Left lung (tissue), 10 donors: Measurements from ENCODE around the gene HAUS3. TPM values are rescaled to one million over a fixed set of nuclear protein-coding genes. Genes with fewer than 3 reads are reported as not detected.

Experiments used
- ATAC-seq: fragments of 200-7000 bp; cut with Tn5 transposase; one replicate; pipeline ENCODE4 v1.9.1; 2020; ENCODE audit warnings: moderate library complexity
- DNase-seq, 4 donors: peaks; one replicate each; pipeline ENCODE4 v3.0.0-alpha.2; 2013 to 2020
- H3K27ac ChIP-seq, 2 donors: fragments of 200-600 bp; sonication (generic) in 1 of 2; one replicate each; pipeline versions ENCODE4 v1.5.0 to v1.8.0; 2020 to 2021
- H3K27me3 ChIP-seq, 2 donors: fragments of 200-600 bp; sonication (generic) in 1 of 2; one replicate each; pipeline versions ENCODE4 v1.5.0 to v1.8.0; 2020 to 2021
- H3K36me3 ChIP-seq, 2 donors: fragments of 200-600 bp; sonication (generic) in 1 of 2; one replicate each; pipeline versions ENCODE4 v1.5.0 to v1.8.0; 2020 to 2021
- H3K4me1 ChIP-seq, 2 donors: fragments of 200-600 bp; one replicate each; pipeline ENCODE4 v1.8.0; 2021
- H3K4me3 ChIP-seq, 2 donors: fragments of 200-600 bp; sonication (generic) in 1 of 2; one replicate each; pipeline versions ENCODE4 v1.5.0 to v1.8.0; 2020 to 2021; ENCODE audit warnings: mild to moderate bottlenecking in 1 of 2
- H3K9me3 ChIP-seq, 2 donors: fragments of 200-600 bp; sonication (generic) in 1 of 2; one replicate each; pipeline versions ENCODE4 v1.5.0 to v1.8.0; 2020 to 2021
- intact Hi-C, 2 donors: fragments of 100-400 bp; cut with DNase I; formaldehyde crosslinking; loops; one replicate each; pipeline versions ENCODE4 v1.11.2 to v1.14.2; 2022
- polyA plus RNA-seq, 6 donors: library from polyadenylated mRNA; unstranded; fragments of 120-200 nt; gene quantifications; one replicate each; pipeline ENCODE4 v1.2.1, GENCODE V29; 2013; ENCODE audit not compliant: insufficient read length in 6 of 6
- total RNA-seq, 2 donors: library from RNA; stranded (reverse); fragmentation: NEBNext Ultra II Directional; extraction: Animal tissue kit (Norgen Biotek cat#: 25700); gene quantifications; one replicate each; pipeline ENCODE4 v1.2.1, GENCODE V29; 2021
- TF ChIP-seq, protein P1 (sequence below), 2 donors: fragments of 200-600 bp; sonication (generic) in 1 of 2; IDR thresholded peaks; one replicate each; pipeline versions ENCODE4 v1.5.0 to v1.8.0; 2021; ENCODE audit warnings: antibody characterized with exemption in 2 of 2
- donor health status: DM: no; HTN: yes; CAD: no.
- donor health status: DM: no; HTN: no; CAD: no.

Gene HAUS3
- total and polyA plus RNA-seq, 8 donors = 9.7 to 26.7 (median 23.2) TPM

DNA sequence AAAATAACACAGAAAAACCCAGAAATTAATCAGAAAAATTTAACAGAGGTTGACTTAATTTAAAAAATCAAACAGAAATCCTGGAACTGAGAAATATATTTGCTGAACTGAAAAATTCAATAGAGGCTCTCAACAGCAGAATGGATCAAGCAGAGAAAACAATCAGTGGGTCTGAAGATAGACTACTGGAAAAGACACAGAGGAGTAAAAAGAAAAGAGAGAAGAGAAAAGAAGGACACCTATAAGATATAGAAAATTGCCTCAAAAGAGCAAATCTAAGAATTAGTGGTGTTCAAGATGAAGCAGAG lies 55.1 kb downstream of the HAUS3 start:
- H3K27me3 ChIP-seq = no peaks in the 10 kb centered on the region
- H3K4me3 ChIP-seq = no peak overlapping the region
- TF ChIP-seq, protein P1, sequence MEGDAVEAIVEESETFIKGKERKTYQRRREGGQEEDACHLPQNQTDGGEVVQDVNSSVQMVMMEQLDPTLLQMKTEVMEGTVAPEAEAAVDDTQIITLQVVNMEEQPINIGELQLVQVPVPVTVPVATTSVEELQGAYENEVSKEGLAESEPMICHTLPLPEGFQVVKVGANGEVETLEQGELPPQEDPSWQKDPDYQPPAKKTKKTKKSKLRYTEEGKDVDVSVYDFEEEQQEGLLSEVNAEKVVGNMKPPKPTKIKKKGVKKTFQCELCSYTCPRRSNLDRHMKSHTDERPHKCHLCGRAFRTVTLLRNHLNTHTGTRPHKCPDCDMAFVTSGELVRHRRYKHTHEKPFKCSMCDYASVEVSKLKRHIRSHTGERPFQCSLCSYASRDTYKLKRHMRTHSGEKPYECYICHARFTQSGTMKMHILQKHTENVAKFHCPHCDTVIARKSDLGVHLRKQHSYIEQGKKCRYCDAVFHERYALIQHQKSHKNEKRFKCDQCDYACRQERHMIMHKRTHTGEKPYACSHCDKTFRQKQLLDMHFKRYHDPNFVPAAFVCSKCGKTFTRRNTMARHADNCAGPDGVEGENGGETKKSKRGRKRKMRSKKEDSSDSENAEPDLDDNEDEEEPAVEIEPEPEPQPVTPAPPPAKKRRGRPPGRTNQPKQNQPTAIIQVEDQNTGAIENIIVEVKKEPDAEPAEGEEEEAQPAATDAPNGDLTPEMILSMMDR (IDR thresholded peaks at IDR 0.05) = no peak
- ATAC-seq (no peak), DNase-seq (no peak)
- H3K27ac ChIP-seq = no peak overlapping the region
- H3K36me3 ChIP-seq = no peaks in the 10 kb centered on the region
- intact Hi-C loops = no loop called here
- no peaks in the 10 kb centered on the region for H3K4me1 ChIP-seq
- H3K9me3 ChIP-seq = peaks cover 0 to 12% of the 10 kb centered on the region in 2 donors

DNA sequence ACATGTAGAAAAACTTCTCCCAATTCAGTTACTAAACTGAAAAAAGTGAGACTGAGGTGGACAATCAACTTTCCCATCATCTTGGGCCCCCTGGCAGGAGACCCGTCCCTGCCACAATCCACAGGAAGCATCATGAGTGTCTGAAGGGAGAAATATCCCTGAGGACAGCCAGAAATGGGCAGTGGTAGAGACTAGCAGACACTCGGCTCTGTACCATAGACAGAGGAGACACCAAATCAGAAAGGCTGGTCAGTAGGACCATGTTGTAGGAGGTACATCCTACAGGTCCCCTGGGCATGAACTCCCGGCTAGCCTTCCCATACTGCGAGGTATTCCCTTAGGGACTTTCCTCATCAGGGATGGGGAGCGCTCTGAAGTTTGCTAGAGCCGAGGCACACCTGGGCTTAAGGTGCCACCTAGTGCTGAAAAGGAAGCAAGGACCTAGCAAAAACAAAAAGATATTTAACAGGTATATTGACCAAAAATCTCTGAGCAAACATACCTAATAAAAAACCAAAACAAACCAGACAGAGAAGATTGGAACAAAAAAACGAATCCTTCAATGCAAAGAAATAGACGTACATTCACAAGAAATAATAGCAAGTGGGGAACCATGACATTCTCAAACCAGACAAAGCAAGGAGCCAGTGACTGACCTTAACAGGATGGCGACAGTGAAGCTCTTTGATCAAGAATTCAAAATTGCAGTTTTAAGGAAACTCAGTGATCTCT lies 55.6 kb downstream of the HAUS3 start:
- DNase-seq (peak in 1 of 4 donors; percentile 31), ATAC-seq (peak; percentile 94)
- H3K27ac ChIP-seq = no peak overlapping the region
- H3K4me3 ChIP-seq = no peak overlapping the region
- H3K4me1 ChIP-seq = no peaks in the 10 kb centered on the region
- H3K27me3 ChIP-seq = no peaks in the 10 kb centered on the region
- peaks cover 0 to 12% of the 10 kb centered on the region in 2 donors for H3K9me3 ChIP-seq
- TF ChIP-seq, protein P1 (IDR thresholded peaks at IDR 0.05) = peak in 1 of 2 donors; percentile 22
- H3K36me3 ChIP-seq = no peaks in the 10 kb centered on the region
- intact Hi-C loops = no loop called here

DNA sequence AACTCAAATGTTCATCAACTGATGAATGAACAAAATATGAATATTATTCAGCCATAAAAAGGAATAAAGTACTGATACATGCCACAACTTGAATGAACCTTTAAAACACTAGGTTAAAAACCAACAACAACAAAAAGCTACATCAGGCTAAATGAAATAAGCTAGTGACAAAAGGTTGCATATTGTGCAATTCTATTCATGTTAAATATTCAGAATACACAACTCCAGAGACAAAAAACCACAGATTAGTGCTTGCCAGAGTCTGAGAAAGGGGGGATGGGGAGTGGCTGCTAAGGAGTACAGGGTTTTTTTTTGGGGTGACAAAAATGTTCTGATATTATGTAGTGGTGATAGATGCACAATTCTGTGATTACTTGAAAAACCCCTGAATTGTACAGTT lies 58.5 kb downstream of the HAUS3 start:
- Histone ChIP-seq H3K27ac (no peak overlapping the region), H3K9me3 (peaks cover 0 to 12% of the 10 kb centered on the region in 2 donors), H3K27me3 (no peaks in the 10 kb centered on the region), H3K4me3 (no peak overlapping the region), H3K4me1 (no peaks in the 10 kb centered on the region), H3K36me3 (no peaks in the 10 kb centered on the region)
- no peak for DNase-seq
- TF ChIP-seq, protein P1 (IDR thresholded peaks at IDR 0.05) = no peak
- no peak for ATAC-seq
- intact Hi-C loops = no loop called here

DNA sequence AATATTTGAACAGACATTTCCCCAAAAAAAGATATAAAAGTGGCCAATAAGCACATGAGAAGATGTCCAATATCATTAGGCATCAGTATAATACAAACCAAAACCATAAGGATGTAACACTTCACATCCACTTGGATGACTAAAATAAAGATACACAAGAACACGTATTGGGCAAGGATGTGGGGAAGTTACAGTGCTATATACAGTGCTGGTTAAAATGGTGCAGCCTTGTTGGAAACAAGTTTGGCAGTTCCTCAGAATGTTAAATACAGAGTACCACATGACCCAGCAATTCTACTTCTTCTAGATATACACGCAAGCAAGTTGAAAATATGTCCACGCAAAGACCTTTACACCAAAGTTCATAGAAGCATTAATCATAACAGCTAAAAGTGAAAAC lies 58.9 kb downstream of the HAUS3 start:
- no peak overlapping the region for H3K27ac ChIP-seq
- TF ChIP-seq, protein P1 (IDR thresholded peaks at IDR 0.05) = no peak
- no peak for ATAC-seq
- no peaks in the 10 kb centered on the region for H3K36me3 ChIP-seq
- peaks cover 0 to 10% of the 10 kb centered on the region in 2 donors for H3K9me3 ChIP-seq
- H3K4me3 ChIP-seq = no peak overlapping the region
- intact Hi-C loops = no loop called here
- DNase-seq = no peak
- H3K4me1 ChIP-seq = no peaks in the 10 kb centered on the region
- H3K27me3 ChIP-seq = no peaks in the 10 kb centered on the region

DNA sequence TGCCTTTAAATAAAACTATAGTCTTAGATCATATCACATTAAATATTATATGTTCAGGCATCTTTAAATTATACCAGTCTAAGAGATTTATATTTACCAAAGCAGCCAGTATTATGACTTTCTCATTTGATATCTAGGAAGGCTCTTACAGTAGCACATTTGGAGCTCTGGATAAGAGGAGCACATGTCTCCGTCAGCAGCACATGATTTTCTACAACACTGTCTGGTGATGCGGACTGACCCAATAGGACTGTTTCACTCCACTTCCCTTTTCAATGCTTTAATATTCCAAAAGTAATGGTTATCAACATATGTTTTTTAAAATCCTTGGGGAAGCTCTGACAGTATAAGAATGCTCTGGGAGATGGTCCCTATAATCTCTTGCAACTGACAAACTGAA lies 61.5 kb downstream of the HAUS3 start:
- intact Hi-C loops = no loop called here
- Histone ChIP-seq H3K4me3 (no peak overlapping the region), H3K27me3 (no peaks in the 10 kb centered on the region), H3K27ac (no peak overlapping the region), H3K4me1 (no peaks in the 10 kb centered on the region), H3K9me3 (peaks cover 0 to 3% of the 10 kb centered on the region in 2 donors), H3K36me3 (no peaks in the 10 kb centered on the region)
- TF ChIP-seq, protein P1 (IDR thresholded peaks at IDR 0.05) = no peak
- ATAC-seq (no peak), DNase-seq (no peak)
